Measurements from ENCODE around the gene SSBP3.

SSBP3 gene

DNA sequence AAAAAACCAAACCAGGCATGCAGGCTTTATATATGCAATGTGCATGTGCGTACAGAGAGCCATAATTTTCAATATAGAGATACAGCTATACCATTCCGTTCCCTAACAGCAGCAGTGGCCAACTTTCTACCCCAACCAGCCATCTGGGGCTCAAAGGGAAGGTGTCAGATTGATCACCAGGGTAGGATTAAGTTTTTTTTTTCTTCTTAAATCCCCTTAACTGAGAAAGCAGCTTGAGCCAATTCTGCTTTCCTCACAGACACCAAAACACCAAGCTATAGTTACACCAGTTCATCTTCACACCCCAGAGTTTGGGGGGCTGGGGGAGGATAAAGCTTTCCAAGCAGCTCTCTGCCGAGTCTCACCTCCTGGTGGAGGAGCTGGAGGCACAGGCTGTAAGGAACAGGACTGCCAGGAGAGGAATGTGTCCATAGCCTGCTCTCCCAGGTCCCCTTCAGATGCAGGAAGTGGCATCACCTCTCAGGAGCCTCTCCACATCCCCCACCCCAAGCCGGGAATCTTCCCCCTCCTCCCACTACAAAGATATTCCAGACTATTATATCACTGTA, 87.9 kb downstream of the SSBP3 start:
- TF ChIP-seq, protein P1, sequence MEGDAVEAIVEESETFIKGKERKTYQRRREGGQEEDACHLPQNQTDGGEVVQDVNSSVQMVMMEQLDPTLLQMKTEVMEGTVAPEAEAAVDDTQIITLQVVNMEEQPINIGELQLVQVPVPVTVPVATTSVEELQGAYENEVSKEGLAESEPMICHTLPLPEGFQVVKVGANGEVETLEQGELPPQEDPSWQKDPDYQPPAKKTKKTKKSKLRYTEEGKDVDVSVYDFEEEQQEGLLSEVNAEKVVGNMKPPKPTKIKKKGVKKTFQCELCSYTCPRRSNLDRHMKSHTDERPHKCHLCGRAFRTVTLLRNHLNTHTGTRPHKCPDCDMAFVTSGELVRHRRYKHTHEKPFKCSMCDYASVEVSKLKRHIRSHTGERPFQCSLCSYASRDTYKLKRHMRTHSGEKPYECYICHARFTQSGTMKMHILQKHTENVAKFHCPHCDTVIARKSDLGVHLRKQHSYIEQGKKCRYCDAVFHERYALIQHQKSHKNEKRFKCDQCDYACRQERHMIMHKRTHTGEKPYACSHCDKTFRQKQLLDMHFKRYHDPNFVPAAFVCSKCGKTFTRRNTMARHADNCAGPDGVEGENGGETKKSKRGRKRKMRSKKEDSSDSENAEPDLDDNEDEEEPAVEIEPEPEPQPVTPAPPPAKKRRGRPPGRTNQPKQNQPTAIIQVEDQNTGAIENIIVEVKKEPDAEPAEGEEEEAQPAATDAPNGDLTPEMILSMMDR (conservative IDR thresholded peaks at IDR 0.05; ENCODE audit: low read depth, low read length): no peak
- DNase-seq (ENCODE audit: low read depth): no peak
- H3K4me3 ChIP-seq (ENCODE audit: low read depth, low read length): no peak overlapping the region

DNA sequence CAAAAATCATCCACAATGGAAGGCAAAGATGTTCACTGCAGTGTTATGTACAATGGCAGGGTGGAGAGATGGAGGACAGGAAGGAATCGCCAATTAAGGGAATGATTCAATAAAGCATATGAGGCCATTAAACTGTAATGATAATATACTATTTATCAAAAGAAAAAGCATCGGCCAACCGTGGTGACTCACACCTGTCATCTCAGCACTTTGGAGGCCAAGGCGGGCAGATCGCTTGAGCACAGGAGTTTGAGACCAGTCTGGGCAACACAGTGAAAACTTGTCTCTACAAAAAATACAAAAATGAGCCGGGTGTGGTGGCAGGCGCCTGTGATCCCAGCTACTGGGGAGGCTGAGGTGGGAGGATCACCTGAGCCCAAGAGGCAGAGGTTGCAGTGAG, 89.1 kb downstream of the SSBP3 start:
- no peak overlapping the region for H3K4me3 ChIP-seq (ENCODE audit: low read depth, low read length)
- no peak for DNase-seq (ENCODE audit: low read depth)
- TF ChIP-seq, protein P1 (conservative IDR thresholded peaks at IDR 0.05; ENCODE audit: low read depth, low read length): no peak

DNA sequence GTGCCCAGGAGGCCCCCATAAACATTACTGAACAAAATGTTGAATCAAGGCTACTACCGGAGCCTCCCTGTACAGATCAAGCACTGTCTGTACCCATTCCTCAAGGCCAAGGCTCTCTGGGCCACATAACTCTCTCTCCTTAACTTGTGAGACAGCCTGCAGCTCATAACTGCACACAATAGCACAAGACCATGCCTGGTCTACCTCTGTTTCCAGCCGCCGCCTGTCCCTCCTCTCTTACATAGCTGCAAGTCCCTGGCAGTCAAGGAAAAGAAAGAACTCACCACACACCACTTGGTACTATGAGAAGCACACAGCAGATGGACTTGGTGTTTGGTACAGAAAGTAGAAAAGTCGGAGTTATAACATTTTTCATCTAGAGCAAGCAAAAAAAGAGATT, 91.1 kb downstream of the SSBP3 start:
- TF ChIP-seq, protein P1 (conservative IDR thresholded peaks at IDR 0.05; ENCODE audit: low read depth, low read length): no peak
- H3K4me3 ChIP-seq (ENCODE audit: low read depth, low read length): no peak overlapping the region
- DNase-seq (ENCODE audit: low read depth): no peak

DNA sequence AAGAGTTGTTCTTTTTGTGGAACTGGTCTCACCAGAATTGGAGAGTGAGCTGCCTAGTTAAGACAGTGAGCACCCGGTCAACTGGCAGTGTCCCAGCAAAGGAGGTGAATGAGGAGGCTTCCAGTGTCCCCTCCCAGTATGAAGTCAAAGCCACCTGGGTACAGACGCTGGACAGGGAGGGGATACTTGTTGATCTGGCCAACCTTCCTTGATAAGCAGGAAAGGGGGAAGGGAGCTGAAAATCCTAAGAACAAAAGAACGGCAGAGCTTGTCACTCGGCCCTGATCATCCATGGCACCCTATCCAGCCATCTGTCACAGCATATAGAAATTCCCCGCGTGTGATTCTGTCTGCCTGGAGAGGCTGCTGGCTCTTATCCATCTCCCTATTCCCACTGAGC, 91.5 kb downstream of the SSBP3 start:
- no peak for DNase-seq (ENCODE audit: low read depth)
- TF ChIP-seq, protein P1 (conservative IDR thresholded peaks at IDR 0.05; ENCODE audit: low read depth, low read length): no peak
- no peak overlapping the region for H3K4me3 ChIP-seq (ENCODE audit: low read depth, low read length)

DNA sequence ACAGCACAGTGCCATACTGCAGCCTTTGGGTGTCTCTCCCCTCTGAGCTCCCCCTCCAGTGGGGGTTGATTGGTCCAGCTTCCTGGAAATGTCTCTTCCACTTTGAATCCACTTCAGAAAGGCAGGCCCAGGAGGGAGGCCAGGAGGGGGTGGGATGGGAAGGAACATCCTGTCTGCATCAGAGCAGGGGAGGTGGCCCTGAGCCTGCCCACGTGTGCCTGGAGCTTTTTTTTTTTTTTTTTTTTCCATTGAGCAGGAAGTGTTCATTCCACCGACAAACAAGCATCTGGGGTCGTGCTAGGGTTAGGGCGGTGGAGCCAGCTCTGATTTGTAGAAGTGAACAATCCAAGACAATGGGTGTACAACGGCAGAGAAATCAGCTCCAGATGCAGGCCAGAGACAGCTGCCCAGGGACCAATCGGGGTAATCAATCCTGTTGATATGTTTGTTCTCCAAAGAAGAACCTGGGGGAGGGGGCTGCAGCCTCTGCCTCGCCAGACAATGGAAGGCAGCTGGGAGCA, 93.3 kb downstream of the SSBP3 start:
- TF ChIP-seq, protein P1 (conservative IDR thresholded peaks at IDR 0.05; ENCODE audit: low read depth, low read length): no peak
- no peak overlapping the region for H3K4me3 ChIP-seq (ENCODE audit: low read depth, low read length)
- peak; percentile 83 for DNase-seq (ENCODE audit: low read depth)

DNA sequence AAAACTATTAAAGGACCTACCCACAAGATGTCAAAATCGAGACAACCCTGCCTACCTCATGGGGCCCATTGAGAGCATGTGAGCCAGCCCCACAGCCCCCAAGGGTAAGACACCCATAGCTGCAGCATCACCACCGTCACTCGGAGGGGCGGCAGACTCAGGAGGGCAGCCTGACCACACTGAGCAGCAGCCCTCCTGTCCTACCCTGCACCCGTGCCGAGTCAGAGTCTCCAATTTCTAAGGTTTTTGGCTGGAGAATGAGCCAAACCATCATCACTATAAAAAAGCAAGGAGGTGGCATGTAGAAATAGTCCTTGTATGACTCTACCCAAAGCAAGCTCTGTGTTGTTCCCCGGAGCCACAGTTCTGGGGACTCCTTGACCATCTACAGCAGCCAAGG, 94.7 kb downstream of the SSBP3 start:
- TF ChIP-seq, protein P1 (conservative IDR thresholded peaks at IDR 0.05; ENCODE audit: low read depth, low read length): no peak
- H3K4me3 ChIP-seq (ENCODE audit: low read depth, low read length): no peak overlapping the region
- no peak for DNase-seq (ENCODE audit: low read depth)
